B cell (primary cell): ENCODE data around the gene GRM8.

ENCODE experiments used
- CTCF ChIP-seq: fragments of 200-600 bp; IDR thresholded peaks from one replicate; pipeline ENCODE4 v1.8.0; 2022; ENCODE audit warnings: antibody characterized with exemption, mild to moderate bottlenecking
- EZH2 ChIP-seq: IDR thresholded peaks from 2 replicates; pipeline ENCODE4 v1.6.1; 2012; ENCODE audit warnings: borderline replicate concordance, low read depth, mild to moderate bottlenecking, moderate library complexity, low read length; ENCODE audit not compliant: insufficient read depth, poor library complexity, severe bottlenecking

GRCh38 chr7:127114742-127115265, 137.9 kb downstream of the GRM8 start:
- TF ChIP-seq CTCF (no peak), EZH2 (no peak)
